ENCODE data around the gene ZNF516.

ZNF516 gene

GRCh38 chr18:76322686-76323085 lies 172.4 kb downstream of the ZNF516 start:
- 0 out of 2 replicates have a peak, but pooled peaks cover 3% of the 10 kb centered on the region for H3K27me3 ChIP-seq (ENCODE audit: control insufficient read depth, low read length)
- H3K9me3 ChIP-seq (ENCODE audit: control insufficient read depth, insufficient read depth, low read length): no peaks in the 10 kb centered on the region
- H3K4me2 ChIP-seq (ENCODE audit: low read length): no peak overlapping the region
- H4K20me1 ChIP-seq (ENCODE audit: control insufficient read depth, insufficient read depth, low read depth, low read length): no peaks in the 10 kb centered on the region
- H3K27ac ChIP-seq (ENCODE audit: low read depth, low read length): no peak overlapping the region
- no peaks in the 10 kb centered on the region for H3K36me3 ChIP-seq (ENCODE audit: control insufficient read depth, low read length)
- TF ChIP-seq EZH2phosphoT487 (IDR thresholded peaks at IDR 0.05; ENCODE audit: borderline replicate concordance, low read length): no peak
- no peaks in the 10 kb centered on the region for H3K79me2 ChIP-seq (ENCODE audit: control insufficient read depth, low read length)
- no peak overlapping the region for H3K4me3 ChIP-seq (ENCODE audit: low read length)
- no peaks in the 10 kb centered on the region for H3K9me2 ChIP-seq (replicated peaks; ENCODE audit: control insufficient read depth, low read length)
- no peaks in the 10 kb centered on the region for H3K4me1 ChIP-seq (ENCODE audit: control insufficient read depth, low read length)
- no peaks in the 10 kb centered on the region for H3F3A ChIP-seq (ENCODE audit: control insufficient read depth, insufficient read depth)

- Histone ChIP-seq H3K27me3 (ENCODE audit: control insufficient read depth, low read length) (0 out of 2 replicates have a peak, but pooled peaks cover 2% of the 10 kb centered on the region), H3K4me1 (ENCODE audit: control insufficient read depth, low read length) (no peaks in the 10 kb centered on the region), H3K79me2 (ENCODE audit: control insufficient read depth, low read length) (no peaks in the 10 kb centered on the region), H4K20me1 (ENCODE audit: control insufficient read depth, insufficient read depth, low read depth, low read length) (no peaks in the 10 kb centered on the region), H3K36me3 (ENCODE audit: control insufficient read depth, low read length) (no peaks in the 10 kb centered on the region), H3K27ac (ENCODE audit: low read depth, low read length) (no peak overlapping the region), H3K9me3 (ENCODE audit: control insufficient read depth, insufficient read depth, low read length) (no peaks in the 10 kb centered on the region), H3K4me3 (ENCODE audit: low read length) (no peak overlapping the region), H3K9me2 (replicated peaks; ENCODE audit: control insufficient read depth, low read length) (no peaks in the 10 kb centered on the region), H3K4me2 (ENCODE audit: low read length) (no peak overlapping the region), H3F3A (ENCODE audit: control insufficient read depth, insufficient read depth) (no peaks in the 10 kb centered on the region)
- TF ChIP-seq EZH2phosphoT487 (IDR thresholded peaks at IDR 0.05; ENCODE audit: borderline replicate concordance, low read length) (no peak), CTCF (IDR thresholded peaks at IDR 0.05; ENCODE audit: low read depth, low read length, poor library complexity, severe bottlenecking) (no peak)
Measured at GRCh38 chr18:76319366-76319765, 175.7 kb downstream of the ZNF516 start.

- no peaks in the 10 kb centered on the region for H4K20me1 ChIP-seq (ENCODE audit: control insufficient read depth, insufficient read depth, low read depth, low read length)
- H3K4me2 ChIP-seq (ENCODE audit: low read length): no peak overlapping the region
- H3F3A ChIP-seq (ENCODE audit: control insufficient read depth, insufficient read depth): no peaks in the 10 kb centered on the region
- no peaks in the 10 kb centered on the region for H3K27me3 ChIP-seq (ENCODE audit: control insufficient read depth, low read length)
- no peak overlapping the region for H3K4me3 ChIP-seq (ENCODE audit: low read length)
- TF ChIP-seq EZH2phosphoT487 (IDR thresholded peaks at IDR 0.05; ENCODE audit: borderline replicate concordance, low read length) (no peak), CTCF (IDR thresholded peaks at IDR 0.05; ENCODE audit: low read depth, low read length, poor library complexity, severe bottlenecking) (no peak)
- H3K36me3 ChIP-seq (ENCODE audit: control insufficient read depth, low read length): no peaks in the 10 kb centered on the region
- no peak overlapping the region for H3K27ac ChIP-seq (ENCODE audit: low read depth, low read length)
- no peaks in the 10 kb centered on the region for H3K9me2 ChIP-seq (replicated peaks; ENCODE audit: control insufficient read depth, low read length)
- H3K79me2 ChIP-seq (ENCODE audit: control insufficient read depth, low read length): no peaks in the 10 kb centered on the region
- no peaks in the 10 kb centered on the region for H3K4me1 ChIP-seq (ENCODE audit: control insufficient read depth, low read length)
- H3K9me3 ChIP-seq (ENCODE audit: control insufficient read depth, insufficient read depth, low read length): no peaks in the 10 kb centered on the region
Measured at GRCh38 chr18:76318607-76319006, 176.4 kb downstream of the ZNF516 start.

- H3K4me2 ChIP-seq (ENCODE audit: low read length): no peak overlapping the region
Measured at GRCh38 chr18:76317136-76317535, 177.9 kb downstream of the ZNF516 start.

More at GRCh38 chr18:76317136-76317535, 177.9 kb downstream of the ZNF516 start:
- no peak for TF ChIP-seq EZH2phosphoT487 (IDR thresholded peaks at IDR 0.05; ENCODE audit: borderline replicate concordance, low read length)
- no peak for TF ChIP-seq CTCF (IDR thresholded peaks at IDR 0.05; ENCODE audit: low read depth, low read length, poor library complexity, severe bottlenecking)
- no peaks in the 10 kb centered on the region for H3K27me3 ChIP-seq (ENCODE audit: control insufficient read depth, low read length)
- H3K79me2 ChIP-seq (ENCODE audit: control insufficient read depth, low read length): no peaks in the 10 kb centered on the region
- no peaks in the 10 kb centered on the region for H3K9me2 ChIP-seq (replicated peaks; ENCODE audit: control insufficient read depth, low read length)
- H3K4me3 ChIP-seq (ENCODE audit: low read length): no peak overlapping the region
- no peak overlapping the region for H3K27ac ChIP-seq (ENCODE audit: low read depth, low read length)
- no peaks in the 10 kb centered on the region for H3F3A ChIP-seq (ENCODE audit: control insufficient read depth, insufficient read depth)
- no peaks in the 10 kb centered on the region for H3K9me3 ChIP-seq (ENCODE audit: control insufficient read depth, insufficient read depth, low read length)
- H3K4me1 ChIP-seq (ENCODE audit: control insufficient read depth, low read length): no peaks in the 10 kb centered on the region
- no peaks in the 10 kb centered on the region for H4K20me1 ChIP-seq (ENCODE audit: control insufficient read depth, insufficient read depth, low read depth, low read length)
- H3K36me3 ChIP-seq (ENCODE audit: control insufficient read depth, low read length): no peaks in the 10 kb centered on the region

Data from DOHH2 (cell line).